ENCODE results near the gene ZFTA. TPM values are rescaled to one million over a fixed set of nuclear protein-coding genes. Genes with fewer than 3 reads are reported as not detected.

The ZFTA gene
- total RNA-seq, 1 donor from 2014 or later = 34.6 TPM

DNA sequence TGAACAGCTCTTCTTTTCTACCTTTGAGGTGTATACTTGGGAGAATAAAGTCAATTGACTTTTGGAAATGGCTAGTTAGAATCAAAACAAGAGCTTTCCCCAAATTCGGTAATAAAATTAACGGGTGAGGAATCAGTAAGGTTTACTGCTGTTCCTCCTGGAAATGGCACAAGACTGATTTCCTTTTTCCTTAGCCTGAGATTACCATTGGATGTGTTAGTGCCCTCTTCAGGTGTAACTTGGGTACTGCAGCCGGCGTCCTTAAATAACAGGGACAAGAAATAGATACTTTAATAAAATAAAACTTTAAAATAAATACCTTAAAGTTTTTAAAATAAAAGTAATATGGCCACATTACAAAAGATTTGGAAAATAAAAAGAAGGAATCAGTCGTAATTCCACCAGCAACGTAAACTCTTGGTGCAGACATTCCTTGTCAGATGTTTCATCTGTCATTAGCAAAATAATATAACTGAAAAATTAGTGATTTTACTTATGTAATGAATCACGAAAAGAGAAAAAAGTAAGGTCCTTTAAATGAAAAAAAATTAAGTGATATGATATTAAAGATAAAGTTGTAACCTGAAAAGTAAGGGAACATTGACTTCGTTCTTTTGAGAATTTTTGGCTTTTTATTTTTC is 29.7 kb downstream of the ZFTA start:
- no peak for DNase-seq (ENCODE audit: low spot score)
- peaks cover 1% of the 10 kb centered on the region for H3K36me3 Mint-ChIP-seq (ENCODE audit: low read depth)
- H3K9me3 Mint-ChIP-seq (ENCODE audit: low read depth) = no peaks in the 10 kb centered on the region
- H3K27ac Mint-ChIP-seq (ENCODE audit: unreplicated experiment) = no peak overlapping the region
- no peaks in the 10 kb centered on the region for H3K27me3 Mint-ChIP-seq (ENCODE audit: low read depth)
- TF ChIP-seq, protein P1, sequence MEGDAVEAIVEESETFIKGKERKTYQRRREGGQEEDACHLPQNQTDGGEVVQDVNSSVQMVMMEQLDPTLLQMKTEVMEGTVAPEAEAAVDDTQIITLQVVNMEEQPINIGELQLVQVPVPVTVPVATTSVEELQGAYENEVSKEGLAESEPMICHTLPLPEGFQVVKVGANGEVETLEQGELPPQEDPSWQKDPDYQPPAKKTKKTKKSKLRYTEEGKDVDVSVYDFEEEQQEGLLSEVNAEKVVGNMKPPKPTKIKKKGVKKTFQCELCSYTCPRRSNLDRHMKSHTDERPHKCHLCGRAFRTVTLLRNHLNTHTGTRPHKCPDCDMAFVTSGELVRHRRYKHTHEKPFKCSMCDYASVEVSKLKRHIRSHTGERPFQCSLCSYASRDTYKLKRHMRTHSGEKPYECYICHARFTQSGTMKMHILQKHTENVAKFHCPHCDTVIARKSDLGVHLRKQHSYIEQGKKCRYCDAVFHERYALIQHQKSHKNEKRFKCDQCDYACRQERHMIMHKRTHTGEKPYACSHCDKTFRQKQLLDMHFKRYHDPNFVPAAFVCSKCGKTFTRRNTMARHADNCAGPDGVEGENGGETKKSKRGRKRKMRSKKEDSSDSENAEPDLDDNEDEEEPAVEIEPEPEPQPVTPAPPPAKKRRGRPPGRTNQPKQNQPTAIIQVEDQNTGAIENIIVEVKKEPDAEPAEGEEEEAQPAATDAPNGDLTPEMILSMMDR (IDR thresholded peaks at IDR 0.05) = peak; percentile 97
- peaks cover 14% of the 10 kb centered on the region for H3K4me1 Mint-ChIP-seq (ENCODE audit: low read depth)
- H3K4me3 Mint-ChIP-seq (ENCODE audit: unreplicated experiment) = no peak overlapping the region

DNA sequence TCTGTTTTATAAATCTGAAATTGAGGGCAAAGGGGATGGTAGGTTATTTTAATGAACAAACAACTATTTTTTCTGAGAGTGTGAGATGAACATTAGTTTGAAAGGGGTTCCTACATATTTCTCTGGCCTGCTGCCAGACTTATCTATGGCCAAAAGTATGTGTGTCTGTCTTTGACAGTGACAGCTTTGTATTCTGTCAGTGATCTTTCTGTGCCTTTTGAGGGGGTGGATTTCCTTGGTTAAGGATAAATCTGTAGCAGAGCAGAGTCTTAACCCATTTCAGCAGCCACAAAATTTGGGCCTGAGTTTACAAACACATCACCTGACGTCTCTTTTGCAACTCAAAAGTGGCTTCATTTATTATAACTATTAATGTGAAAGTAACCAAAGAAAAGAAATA is 30.9 kb downstream of the ZFTA start:
- Mint-ChIP-seq H3K4me3 (ENCODE audit: unreplicated experiment) (no peak overlapping the region), H3K36me3 (ENCODE audit: low read depth) (peaks cover 1% of the 10 kb centered on the region), H3K27ac (ENCODE audit: unreplicated experiment) (peak overlapping the region; percentile 18), H3K9me3 (ENCODE audit: low read depth) (no peaks in the 10 kb centered on the region), H3K27me3 (ENCODE audit: low read depth) (no peaks in the 10 kb centered on the region), H3K4me1 (ENCODE audit: low read depth) (peaks cover 14% of the 10 kb centered on the region)
- TF ChIP-seq, protein P1 (IDR thresholded peaks at IDR 0.05) = no peak
- DNase-seq (ENCODE audit: low spot score) = no peak

DNA sequence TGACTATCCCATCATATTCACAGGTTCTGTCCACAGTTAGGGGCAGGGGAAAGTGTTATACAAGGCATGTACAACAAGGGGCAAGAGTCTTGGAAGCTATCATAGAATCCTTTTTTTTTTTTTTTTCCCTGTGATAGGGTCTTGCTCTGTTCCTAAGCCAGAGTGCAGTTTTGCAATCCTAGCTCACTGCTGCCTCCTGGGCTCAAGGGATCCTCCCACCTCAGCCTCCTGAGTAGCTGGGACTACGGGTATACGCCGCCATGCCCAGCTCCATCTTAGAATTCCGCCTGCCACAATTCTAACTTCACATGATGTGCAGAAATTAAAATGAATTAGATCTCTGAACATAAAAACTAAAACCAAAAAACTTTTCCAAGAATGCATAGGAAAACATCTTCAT is 31.7 kb downstream of the ZFTA start:
- no peak overlapping the region for H3K4me3 Mint-ChIP-seq (ENCODE audit: unreplicated experiment)
- H3K36me3 Mint-ChIP-seq (ENCODE audit: low read depth) = peaks cover 1% of the 10 kb centered on the region
- no peaks in the 10 kb centered on the region for H3K9me3 Mint-ChIP-seq (ENCODE audit: low read depth)
- H3K27ac Mint-ChIP-seq (ENCODE audit: unreplicated experiment) = no peak overlapping the region
- DNase-seq (ENCODE audit: low spot score) = no peak
- H3K27me3 Mint-ChIP-seq (ENCODE audit: low read depth) = no peaks in the 10 kb centered on the region
- TF ChIP-seq, protein P1 (IDR thresholded peaks at IDR 0.05) = no peak
- peaks cover 14% of the 10 kb centered on the region for H3K4me1 Mint-ChIP-seq (ENCODE audit: low read depth)

DNA sequence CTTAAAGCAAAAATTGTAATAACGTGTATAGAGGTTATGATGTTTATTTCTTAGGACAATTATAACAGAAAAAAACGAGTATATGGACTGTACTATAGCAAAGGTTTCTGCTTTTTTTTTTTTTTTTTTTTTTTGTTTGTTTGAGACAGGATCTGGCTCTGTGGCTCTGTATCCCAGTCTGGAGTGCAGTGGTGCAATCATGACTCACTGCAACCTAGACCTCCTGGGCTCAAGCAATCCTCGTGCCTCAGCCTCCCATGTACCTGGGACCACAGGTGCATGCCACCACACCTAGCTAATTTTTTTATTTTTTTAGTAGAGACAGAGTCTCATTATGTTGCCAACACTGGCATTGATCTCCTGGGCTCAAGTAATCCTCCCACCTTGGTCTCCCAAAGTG is 39.2 kb downstream of the ZFTA start:
- DNase-seq (ENCODE audit: low spot score) = no peak
- Mint-ChIP-seq H3K27me3 (ENCODE audit: low read depth) (no peaks in the 10 kb centered on the region), H3K4me3 (ENCODE audit: unreplicated experiment) (no peak overlapping the region), H3K27ac (ENCODE audit: unreplicated experiment) (no peak overlapping the region), H3K36me3 (ENCODE audit: low read depth) (no peaks in the 10 kb centered on the region), H3K9me3 (ENCODE audit: low read depth) (no peaks in the 10 kb centered on the region), H3K4me1 (ENCODE audit: low read depth) (peaks cover 7% of the 10 kb centered on the region)
- TF ChIP-seq, protein P1 (IDR thresholded peaks at IDR 0.05) = no peak

DNA sequence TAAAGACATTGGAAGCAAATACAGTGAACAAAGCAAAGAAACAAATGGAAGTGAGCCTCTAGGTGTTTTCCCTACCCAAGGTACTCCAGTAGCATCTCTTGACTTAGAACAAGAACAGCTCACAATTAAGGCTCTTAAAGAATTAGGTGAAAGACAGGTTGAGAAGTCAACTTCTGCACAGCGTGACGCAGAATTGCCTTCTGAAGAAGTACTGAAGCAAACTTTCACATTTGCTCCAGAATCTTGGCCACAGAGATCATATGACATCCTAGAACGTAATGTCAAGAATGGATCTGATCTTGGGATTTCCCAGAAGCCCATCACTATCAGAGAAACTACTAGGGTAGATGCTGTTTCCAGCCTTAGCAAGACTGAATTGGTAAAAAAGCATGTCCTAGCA is 48.0 kb downstream of the ZFTA start:
- Mint-ChIP-seq H3K9me3 (ENCODE audit: low read depth) (no peaks in the 10 kb centered on the region), H3K27me3 (ENCODE audit: low read depth) (no peaks in the 10 kb centered on the region), H3K36me3 (ENCODE audit: low read depth) (no peaks in the 10 kb centered on the region), H3K27ac (ENCODE audit: unreplicated experiment) (no peak overlapping the region), H3K4me1 (ENCODE audit: low read depth) (peaks cover 10% of the 10 kb centered on the region), H3K4me3 (ENCODE audit: unreplicated experiment) (no peak overlapping the region)
- TF ChIP-seq, protein P1 (IDR thresholded peaks at IDR 0.05) = no peak
- no peak for DNase-seq (ENCODE audit: low spot score)
